Measurements from ENCODE around the gene VARS1. TPM values are rescaled to one million over a fixed set of nuclear protein-coding genes. Genes with fewer than 3 reads are reported as not detected.

VARS1 gene
- total RNA-seq, 1 donor from 2014 or later = 53.0 TPM

DNA sequence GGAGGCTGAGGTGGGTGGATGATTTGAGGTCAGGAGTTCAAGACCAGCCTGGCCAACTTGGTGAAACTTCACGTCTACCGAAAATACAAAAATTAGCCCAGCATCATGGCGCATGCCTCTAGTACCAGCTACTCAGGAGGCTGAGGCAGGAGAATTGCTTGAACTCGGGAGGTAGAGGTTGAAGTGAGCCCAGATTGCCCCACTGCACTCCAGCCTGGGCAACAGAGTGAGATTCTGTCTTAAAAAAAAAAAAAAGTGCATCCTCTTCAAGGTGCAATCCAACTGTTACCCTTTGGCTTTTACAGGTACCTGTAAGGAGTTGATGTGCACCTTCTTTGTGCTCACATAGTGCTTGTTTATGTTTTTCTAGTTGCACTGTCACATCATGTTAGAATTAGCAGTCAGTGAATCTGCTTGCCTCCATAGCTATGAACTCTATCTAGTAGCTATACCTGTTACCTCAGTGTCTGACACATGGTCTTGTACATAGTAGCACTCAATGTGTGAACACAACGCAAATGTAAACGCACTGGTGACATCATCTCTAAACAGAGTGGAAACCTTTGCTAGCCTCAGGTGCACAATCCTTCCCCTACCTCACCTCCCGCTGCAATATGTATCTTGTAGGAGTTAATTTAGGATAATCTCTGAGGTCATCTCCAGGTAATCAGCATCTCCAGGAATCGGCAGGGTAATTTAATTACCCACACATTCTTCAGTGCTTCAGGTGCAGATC lies 46.1 kb downstream of the VARS1 start:
- Mint-ChIP-seq H3K4me1 (ENCODE audit: unreplicated experiment) (peaks cover 9% of the 10 kb centered on the region), H3K9me3 (ENCODE audit: unreplicated experiment) (no peaks in the 10 kb centered on the region), H3K27ac (ENCODE audit: unreplicated experiment) (no peak overlapping the region), H3K4me3 (ENCODE audit: unreplicated experiment) (no peak overlapping the region), H3K27me3 (ENCODE audit: unreplicated experiment) (peaks cover 2% of the 10 kb centered on the region), H3K36me3 (ENCODE audit: low read depth, unreplicated experiment) (peaks cover 5% of the 10 kb centered on the region)
- TF ChIP-seq, protein P1, sequence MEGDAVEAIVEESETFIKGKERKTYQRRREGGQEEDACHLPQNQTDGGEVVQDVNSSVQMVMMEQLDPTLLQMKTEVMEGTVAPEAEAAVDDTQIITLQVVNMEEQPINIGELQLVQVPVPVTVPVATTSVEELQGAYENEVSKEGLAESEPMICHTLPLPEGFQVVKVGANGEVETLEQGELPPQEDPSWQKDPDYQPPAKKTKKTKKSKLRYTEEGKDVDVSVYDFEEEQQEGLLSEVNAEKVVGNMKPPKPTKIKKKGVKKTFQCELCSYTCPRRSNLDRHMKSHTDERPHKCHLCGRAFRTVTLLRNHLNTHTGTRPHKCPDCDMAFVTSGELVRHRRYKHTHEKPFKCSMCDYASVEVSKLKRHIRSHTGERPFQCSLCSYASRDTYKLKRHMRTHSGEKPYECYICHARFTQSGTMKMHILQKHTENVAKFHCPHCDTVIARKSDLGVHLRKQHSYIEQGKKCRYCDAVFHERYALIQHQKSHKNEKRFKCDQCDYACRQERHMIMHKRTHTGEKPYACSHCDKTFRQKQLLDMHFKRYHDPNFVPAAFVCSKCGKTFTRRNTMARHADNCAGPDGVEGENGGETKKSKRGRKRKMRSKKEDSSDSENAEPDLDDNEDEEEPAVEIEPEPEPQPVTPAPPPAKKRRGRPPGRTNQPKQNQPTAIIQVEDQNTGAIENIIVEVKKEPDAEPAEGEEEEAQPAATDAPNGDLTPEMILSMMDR (IDR thresholded peaks at IDR 0.05; ENCODE audit: unreplicated experiment) = no peak
- no peak for DNase-seq (ENCODE audit: low spot score)

Other genes with a start within 250 kb of the VARS1 start
- gene ATP6V1G2, start 249.1 kb downstream of the VARS1 start, total RNA-seq (ENCODE audit: unreplicated experiment) = 1.8 TPM
- gene NFKBIL1, start 248.1 kb downstream of the VARS1 start, total RNA-seq (ENCODE audit: unreplicated experiment) = 13.4 TPM
- gene LTA, start 223.5 kb downstream of the VARS1 start, total RNA-seq (ENCODE audit: unreplicated experiment) = not detected
- not detected for gene TNF, start 220.2 kb downstream of the VARS1 start, total RNA-seq (ENCODE audit: unreplicated experiment)
- gene LTB, start 213.3 kb downstream of the VARS1 start, total RNA-seq (ENCODE audit: unreplicated experiment) = not detected
- 1.7 TPM for gene LST1, start 209.5 kb downstream of the VARS1 start, total RNA-seq (ENCODE audit: unreplicated experiment)
- not detected for gene NCR3, start 202.7 kb downstream of the VARS1 start, total RNA-seq (ENCODE audit: unreplicated experiment)
- 22.8 TPM for gene AIF1, start 180.5 kb downstream of the VARS1 start, total RNA-seq (ENCODE audit: unreplicated experiment)
- 149 TPM for gene PRRC2A, start 175.0 kb downstream of the VARS1 start, total RNA-seq (ENCODE audit: unreplicated experiment)
- 312 TPM for gene BAG6, start 143.1 kb downstream of the VARS1 start, total RNA-seq (ENCODE audit: unreplicated experiment)
- 0.92 TPM for gene APOM, start 139.9 kb downstream of the VARS1 start, total RNA-seq (ENCODE audit: unreplicated experiment)
- 13.1 TPM for gene C6orf47, start 135.0 kb downstream of the VARS1 start, total RNA-seq (ENCODE audit: unreplicated experiment)
- gene GPANK1, start 130.8 kb downstream of the VARS1 start, total RNA-seq (ENCODE audit: unreplicated experiment) = 8.9 TPM
- gene CSNK2B, start 129.7 kb downstream of the VARS1 start, total RNA-seq (ENCODE audit: unreplicated experiment) = 164 TPM
- gene LY6G5B, start 125.8 kb downstream of the VARS1 start, total RNA-seq (ENCODE audit: unreplicated experiment) = 16.3 TPM
- gene LY6G5C, start 114.7 kb downstream of the VARS1 start, total RNA-seq (ENCODE audit: unreplicated experiment) = 22.0 TPM
- gene ABHD16A, start 92.4 kb downstream of the VARS1 start, total RNA-seq (ENCODE audit: unreplicated experiment) = 54.7 TPM
- not detected for gene LY6G6F, start 88.9 kb downstream of the VARS1 start, total RNA-seq (ENCODE audit: unreplicated experiment)
- gene LY6G6D, start 80.4 kb downstream of the VARS1 start, total RNA-seq (ENCODE audit: unreplicated experiment) = not detected
- gene LY6G6C, start 74.0 kb downstream of the VARS1 start, total RNA-seq (ENCODE audit: unreplicated experiment) = 0.28 TPM
- gene MPIG6B, start 72.4 kb downstream of the VARS1 start, total RNA-seq (ENCODE audit: unreplicated experiment) = not detected
- 145 TPM for gene DDAH2, start 66.5 kb downstream of the VARS1 start, total RNA-seq (ENCODE audit: unreplicated experiment)
- 420 TPM for gene CLIC1, start 59.2 kb downstream of the VARS1 start, total RNA-seq (ENCODE audit: unreplicated experiment)
- 16.1 TPM for gene MSH5, start 55.7 kb downstream of the VARS1 start, total RNA-seq (ENCODE audit: unreplicated experiment)
- 2.4 TPM for gene SAPCD1, start 33.1 kb downstream of the VARS1 start, total RNA-seq (ENCODE audit: unreplicated experiment)
- 0.74 TPM for gene VWA7, start 18.4 kb downstream of the VARS1 start, total RNA-seq (ENCODE audit: unreplicated experiment)
- gene LSM2, start 11.2 kb upstream of the VARS1 start, total RNA-seq (ENCODE audit: unreplicated experiment) = 57.1 TPM
- 0.82 TPM for gene HSPA1L, start 19.5 kb upstream of the VARS1 start, total RNA-seq (ENCODE audit: unreplicated experiment)
- 27.2 TPM for gene HSPA1A, start 19.8 kb upstream of the VARS1 start, total RNA-seq (ENCODE audit: unreplicated experiment)
- 19.8 TPM for gene HSPA1B, start 32.0 kb upstream of the VARS1 start, total RNA-seq (ENCODE audit: unreplicated experiment)
- gene NEU1, start 67.1 kb upstream of the VARS1 start, total RNA-seq (ENCODE audit: unreplicated experiment) = 31.9 TPM
- gene SLC44A4, start 83.2 kb upstream of the VARS1 start, total RNA-seq (ENCODE audit: unreplicated experiment) = 1.6 TPM
- 53.4 TPM for gene EHMT2, start 101.9 kb upstream of the VARS1 start, total RNA-seq (ENCODE audit: unreplicated experiment)
- 9.0 TPM for gene ZBTB12, start 106.3 kb upstream of the VARS1 start, total RNA-seq (ENCODE audit: unreplicated experiment)
- gene C2, start 132.0 kb upstream of the VARS1 start, total RNA-seq (ENCODE audit: unreplicated experiment) = 0.82 TPM
- gene CFB, start 150.3 kb upstream of the VARS1 start, total RNA-seq (ENCODE audit: unreplicated experiment) = not detected
- gene NELFE, start 163.2 kb upstream of the VARS1 start, total RNA-seq (ENCODE audit: unreplicated experiment) = 47.8 TPM
- 63.4 TPM for gene SKIC2, start 163.4 kb upstream of the VARS1 start, total RNA-seq (ENCODE audit: unreplicated experiment)
- gene DXO, start 176.4 kb upstream of the VARS1 start, total RNA-seq (ENCODE audit: unreplicated experiment) = 12.6 TPM
- gene C4A, start 186.3 kb upstream of the VARS1 start, total RNA-seq (ENCODE audit: unreplicated experiment) = 6.1 TPM
- 4.6 TPM for gene C4B, start 219.0 kb upstream of the VARS1 start, total RNA-seq (ENCODE audit: unreplicated experiment)
- 0.44 TPM for gene CYP21A2, start 242.7 kb upstream of the VARS1 start, total RNA-seq (ENCODE audit: unreplicated experiment)